ENCODE measurements around the gene RFC4. TPM values are rescaled to one million over a fixed set of nuclear protein-coding genes. Genes with fewer than 3 reads are reported as not detected.

The RFC4 gene
- total RNA-seq, 3 donors from 2014 or later, result 5.6 to 19.9 (median 15.0) TPM

- no peaks in the 10 kb centered on the region for H3K4me1 ChIP-seq (ENCODE audit: low read depth)
- ATAC-seq, result no peak
Observed at GRCh38 chr3:186842426-186843038, 36.2 kb upstream of the RFC4 start, which contains the start of gene ADIPOQ. Gene ADIPOQ (plus strand): TSS chr3:186842710. CDS start chr3:186853059, 10,349 bp downstream.

GRCh38 chr3:186841620-186842019 is 35.3 kb upstream of the RFC4 start:
- no peak overlapping the region for H3K4me3 ChIP-seq
- no peaks in the 10 kb centered on the region for H3K4me1 ChIP-seq (ENCODE audit: low read depth)
- intact Hi-C loops (cut with DNase I, micrococcal nuclease), result loop anchor here in 1 of 2 donors (10.0 kb wide), 1 partner anchor 323 kb away; no protein-coding TSS in a partner anchor
- no peak for DNase-seq
- H3K36me3 ChIP-seq (ENCODE audit: low read depth), result no peaks in the 10 kb centered on the region
- TF ChIP-seq CTCF (IDR thresholded peaks at IDR 0.05), result no peak
- H3K9me3 ChIP-seq, result no peaks in the 10 kb centered on the region
- no peak for ATAC-seq

More at GRCh38 chr3:186842426-186843038, 36.2 kb upstream of the RFC4 start, which contains the start of gene ADIPOQ:
- no peaks in the 10 kb centered on the region for H3K36me3 ChIP-seq (ENCODE audit: low read depth)
- H3K4me3 ChIP-seq, result no peak within 1 kb of the TSS
- no peak for TF ChIP-seq CTCF (IDR thresholded peaks at IDR 0.05)
- no peak for DNase-seq
- intact Hi-C loops (cut with DNase I, micrococcal nuclease), result loop anchor here in 1 of 2 donors (10.0 kb wide), 1 partner anchor 322 kb away; no protein-coding TSS in a partner anchor
- no peaks in the 10 kb centered on the region for H3K9me3 ChIP-seq

- Histone ChIP-seq H3K9me3 (no peaks in the 10 kb centered on the region), H3K4me1 (ENCODE audit: low read depth) (no peaks in the 10 kb centered on the region), H3K4me3 (no peak overlapping the region), H3K36me3 (ENCODE audit: low read depth) (no peaks in the 10 kb centered on the region)
- ATAC-seq (no peak), DNase-seq (no peak)
- TF ChIP-seq CTCF (IDR thresholded peaks at IDR 0.05), result no peak
- intact Hi-C loops (cut with DNase I, micrococcal nuclease), result loop anchor here in 1 of 2 donors (10.0 kb wide), 1 partner anchor 325 kb away; no protein-coding TSS in a partner anchor
Observed at GRCh38 chr3:186839874-186840641, 33.8 kb upstream of the RFC4 start.

- Histone ChIP-seq H3K9me3 (no peaks in the 10 kb centered on the region), H3K36me3 (ENCODE audit: low read depth) (no peaks in the 10 kb centered on the region), H3K4me1 (ENCODE audit: low read depth) (peaks cover 4% of the 10 kb centered on the region), H3K4me3 (no peak overlapping the region)
- ATAC-seq (no peak), DNase-seq (no peak)
- no peak for TF ChIP-seq CTCF (IDR thresholded peaks at IDR 0.05)
- intact Hi-C loops (cut with DNase I, micrococcal nuclease), result no loop called here
Observed at GRCh38 chr3:186832276-186832675, 26.0 kb upstream of the RFC4 start.

- ATAC-seq, result no peak
- DNase-seq, result no peak
- no peaks in the 10 kb centered on the region for H3K9me3 ChIP-seq
Observed at GRCh38 chr3:186831798-186832197, 25.5 kb upstream of the RFC4 start.

More at GRCh38 chr3:186831798-186832197, 25.5 kb upstream of the RFC4 start:
- H3K36me3 ChIP-seq (ENCODE audit: low read depth), result no peaks in the 10 kb centered on the region
- no peak for TF ChIP-seq CTCF (IDR thresholded peaks at IDR 0.05)
- intact Hi-C loops (cut with DNase I, micrococcal nuclease), result no loop called here
- no peak overlapping the region for H3K4me3 ChIP-seq
- H3K4me1 ChIP-seq (ENCODE audit: low read depth), result peaks cover 4% of the 10 kb centered on the region

Data from mucosa of descending colon (tissue), 3 donors.